GM12878 (cell line): ENCODE data around the gene CSAD.

ENCODE experiments used
- BRCA1 ChIP-seq: IDR thresholded peaks from 2 replicates; pipeline ENCODE4 v1.6.1; 2011; ENCODE audit warnings: low read depth, low read length, improper control_type of control experiment
- CHD1 ChIP-seq: IDR thresholded peaks from 2 replicates; pipeline ENCODE4 v1.6.1; 2012; ENCODE audit warnings: low read depth, low read length, improper control_type of control experiment
- IKZF1 ChIP-seq: fragments of 450-650 bp; conservative IDR thresholded peaks from 2 replicates; pipeline ENCODE4 v1.6.1; 2017; ENCODE audit warnings: antibody characterized with exemption, mild to moderate bottlenecking
- JUND ChIP-seq: IDR thresholded peaks from 2 replicates; pipeline ENCODE4 v1.6.1; 2012; ENCODE audit warnings: low read depth, mild to moderate bottlenecking, low read length, improper control_type of control experiment, moderate library complexity
- KDM1A ChIP-seq: fragments of 200-600 bp; sonication (generic); IDR thresholded peaks from 2 replicates; pipeline ENCODE4 v1.6.1; 2016; ENCODE audit warnings: borderline replicate concordance
- RB1 ChIP-seq: fragments of 450-650 bp; formaldehyde crosslinking; IDR thresholded peaks from 2 replicates; pipeline ENCODE4 v1.6.1; 2017; ENCODE audit warnings: mild to moderate bottlenecking, borderline replicate concordance
- REST ChIP-seq: IDR thresholded peaks from 2 replicates; pipeline ENCODE4 v1.6.1; 2012; ENCODE audit warnings: mild to moderate bottlenecking, low read depth, low read length
- SIX5 ChIP-seq: IDR thresholded peaks from 2 replicates; pipeline ENCODE4 v1.6.1; 2011; ENCODE audit warnings: mild to moderate bottlenecking, low read depth, low read length, moderate library complexity; ENCODE audit not compliant: severe bottlenecking
- YBX1 ChIP-seq: fragments of 450-650 bp; IDR thresholded peaks from 2 replicates; pipeline ENCODE4 v1.6.1; 2016; ENCODE audit warnings: antibody characterized with exemption
- TF ChIP-seq, protein P1 (sequence below), 3 experiments: IDR thresholded peaks in 2 of 3; conservative IDR thresholded peaks in 1 of 3; 2 replicates each; pipeline ENCODE4 v1.5.1; 2011; ENCODE audit warnings: low read depth in 3 of 3, low read length in 3 of 3, mild to moderate bottlenecking in 3 of 3, control low read depth in 2 of 3, moderate library complexity in 2 of 3, inconsistent platforms in 1 of 3, mixed read lengths in 1 of 3; ENCODE audit not compliant: control insufficient read depth in 2 of 3, insufficient read depth in 1 of 3; ENCODE audit errors: extremely low read depth in 1 of 3
- TF ChIP-seq, protein P2 (sequence below): fragments of 450-650 bp; IDR thresholded peaks from 2 replicates; pipeline ENCODE4 v1.6.1; 2016; ENCODE audit warnings: mild to moderate bottlenecking

DNA sequence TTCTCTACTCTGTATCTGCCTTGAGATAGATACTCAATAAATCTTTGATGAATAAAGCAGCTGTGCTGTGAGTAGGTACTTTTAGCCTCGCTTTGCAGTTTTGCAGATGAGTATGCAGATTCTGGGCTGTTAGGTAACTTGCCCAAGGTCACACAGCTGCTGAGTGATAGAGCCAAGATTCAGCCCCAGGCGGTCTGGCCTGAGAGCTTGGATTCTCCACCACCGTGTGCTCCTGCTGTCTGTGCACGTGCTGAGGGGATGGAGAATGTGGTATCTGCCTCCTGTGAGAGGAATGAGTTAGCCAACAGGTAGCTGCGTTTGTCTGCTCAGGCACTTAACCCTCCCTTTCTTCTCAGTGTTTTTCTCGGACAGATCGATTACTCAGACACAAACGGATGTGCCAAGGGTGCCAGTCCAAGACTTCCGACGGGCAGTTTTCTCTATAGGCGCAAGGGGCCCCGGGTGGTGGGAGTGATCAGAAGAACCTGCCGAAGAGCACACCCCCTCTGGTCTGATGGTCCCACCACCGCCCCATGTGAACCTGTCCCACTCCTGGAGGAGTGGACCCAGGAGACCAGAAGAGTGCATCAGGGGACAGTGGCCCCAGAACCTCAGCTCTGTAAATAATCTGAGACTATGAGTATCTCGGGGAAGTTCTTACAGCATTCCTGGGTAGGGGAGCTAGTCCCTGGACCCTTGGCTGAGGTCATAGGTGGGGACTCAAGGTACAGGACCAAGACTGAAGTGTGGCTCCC lies 6.6 kb upstream of the CSAD start:
- TF ChIP-seq, protein P1, sequence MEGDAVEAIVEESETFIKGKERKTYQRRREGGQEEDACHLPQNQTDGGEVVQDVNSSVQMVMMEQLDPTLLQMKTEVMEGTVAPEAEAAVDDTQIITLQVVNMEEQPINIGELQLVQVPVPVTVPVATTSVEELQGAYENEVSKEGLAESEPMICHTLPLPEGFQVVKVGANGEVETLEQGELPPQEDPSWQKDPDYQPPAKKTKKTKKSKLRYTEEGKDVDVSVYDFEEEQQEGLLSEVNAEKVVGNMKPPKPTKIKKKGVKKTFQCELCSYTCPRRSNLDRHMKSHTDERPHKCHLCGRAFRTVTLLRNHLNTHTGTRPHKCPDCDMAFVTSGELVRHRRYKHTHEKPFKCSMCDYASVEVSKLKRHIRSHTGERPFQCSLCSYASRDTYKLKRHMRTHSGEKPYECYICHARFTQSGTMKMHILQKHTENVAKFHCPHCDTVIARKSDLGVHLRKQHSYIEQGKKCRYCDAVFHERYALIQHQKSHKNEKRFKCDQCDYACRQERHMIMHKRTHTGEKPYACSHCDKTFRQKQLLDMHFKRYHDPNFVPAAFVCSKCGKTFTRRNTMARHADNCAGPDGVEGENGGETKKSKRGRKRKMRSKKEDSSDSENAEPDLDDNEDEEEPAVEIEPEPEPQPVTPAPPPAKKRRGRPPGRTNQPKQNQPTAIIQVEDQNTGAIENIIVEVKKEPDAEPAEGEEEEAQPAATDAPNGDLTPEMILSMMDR (IDR thresholded peaks at IDR 0.05 in 2 of 3, conservative IDR thresholded peaks at IDR 0.05 in 1 of 3; ENCODE audit: control insufficient read depth in 2 of 3, extremely low read depth in 1 of 3, insufficient read depth in 1 of 3, low read depth in 3 of 3, low read length in 3 of 3): no peak
- TF ChIP-seq REST (no peak), YBX1 (no peak), IKZF1 (no peak), JUND (no peak), SIX5 (no peak), BRCA1 (no peak), RB1 (no peak), KDM1A (no peak), CHD1 (no peak)
- TF ChIP-seq, protein P2, sequence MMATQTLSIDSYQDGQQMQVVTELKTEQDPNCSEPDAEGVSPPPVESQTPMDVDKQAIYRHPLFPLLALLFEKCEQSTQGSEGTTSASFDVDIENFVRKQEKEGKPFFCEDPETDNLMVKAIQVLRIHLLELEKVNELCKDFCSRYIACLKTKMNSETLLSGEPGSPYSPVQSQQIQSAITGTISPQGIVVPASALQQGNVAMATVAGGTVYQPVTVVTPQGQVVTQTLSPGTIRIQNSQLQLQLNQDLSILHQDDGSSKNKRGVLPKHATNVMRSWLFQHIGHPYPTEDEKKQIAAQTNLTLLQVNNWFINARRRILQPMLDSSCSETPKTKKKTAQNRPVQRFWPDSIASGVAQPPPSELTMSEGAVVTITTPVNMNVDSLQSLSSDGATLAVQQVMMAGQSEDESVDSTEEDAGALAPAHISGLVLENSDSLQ: no peak
